ENCODE data around the gene CTNNA3. TPM values are rescaled to one million over a fixed set of nuclear protein-coding genes. Genes with fewer than 3 reads are reported as not detected.

The CTNNA3 gene
- total RNA-seq, 2 donors from 2014 or later = under 0.01 to 0.33 TPM

GRCh38 chr10:67612577-67613537 lies 83.1 kb downstream of the CTNNA3 start:
- no peak for TF ChIP-seq POLR2A (IDR thresholded peaks at IDR 0.05)
- TF ChIP-seq, protein P1, sequence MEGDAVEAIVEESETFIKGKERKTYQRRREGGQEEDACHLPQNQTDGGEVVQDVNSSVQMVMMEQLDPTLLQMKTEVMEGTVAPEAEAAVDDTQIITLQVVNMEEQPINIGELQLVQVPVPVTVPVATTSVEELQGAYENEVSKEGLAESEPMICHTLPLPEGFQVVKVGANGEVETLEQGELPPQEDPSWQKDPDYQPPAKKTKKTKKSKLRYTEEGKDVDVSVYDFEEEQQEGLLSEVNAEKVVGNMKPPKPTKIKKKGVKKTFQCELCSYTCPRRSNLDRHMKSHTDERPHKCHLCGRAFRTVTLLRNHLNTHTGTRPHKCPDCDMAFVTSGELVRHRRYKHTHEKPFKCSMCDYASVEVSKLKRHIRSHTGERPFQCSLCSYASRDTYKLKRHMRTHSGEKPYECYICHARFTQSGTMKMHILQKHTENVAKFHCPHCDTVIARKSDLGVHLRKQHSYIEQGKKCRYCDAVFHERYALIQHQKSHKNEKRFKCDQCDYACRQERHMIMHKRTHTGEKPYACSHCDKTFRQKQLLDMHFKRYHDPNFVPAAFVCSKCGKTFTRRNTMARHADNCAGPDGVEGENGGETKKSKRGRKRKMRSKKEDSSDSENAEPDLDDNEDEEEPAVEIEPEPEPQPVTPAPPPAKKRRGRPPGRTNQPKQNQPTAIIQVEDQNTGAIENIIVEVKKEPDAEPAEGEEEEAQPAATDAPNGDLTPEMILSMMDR (IDR thresholded peaks at IDR 0.05) = no peak
- Histone ChIP-seq H3K4me1 (no peaks in the 10 kb centered on the region), H3K9me3 (no peaks in the 10 kb centered on the region), H3K27ac (no peak overlapping the region), H3K36me3 (replicated peaks in 1 of 2; ENCODE audit: insufficient read depth in 1 of 2, low read depth in 2 of 2) (no peaks in the 10 kb centered on the region), H3K27me3 (no peaks in the 10 kb centered on the region), H3K4me3 (no peak overlapping the region)
- DNase-seq = no peak
- WGBS, 2 donors = 65 to 73% methylated on average over 10 of the region's 10 CpGs
- intact Hi-C loops (cut with DNase I) = no loop called here
- ATAC-seq = no peak

DNA sequence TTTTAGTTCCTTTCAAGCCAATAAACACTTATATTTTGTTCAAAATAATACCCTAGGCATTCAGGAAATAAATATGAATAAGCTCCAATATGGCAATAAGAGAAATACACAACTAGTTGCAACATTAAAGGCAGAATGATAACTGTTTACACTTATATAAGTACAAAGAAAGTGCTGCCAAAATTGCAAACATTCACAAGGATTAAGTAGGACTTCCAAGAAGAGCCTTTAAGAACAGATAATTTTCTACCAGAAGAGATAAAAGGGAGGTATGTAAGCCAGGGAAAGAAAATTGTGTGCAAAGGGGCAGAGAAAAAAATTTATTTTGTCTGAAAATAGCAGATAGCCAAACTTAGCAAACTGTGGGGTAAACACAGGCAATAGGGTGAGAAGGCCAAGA lies 83.8 kb downstream of the CTNNA3 start:
- no peak for TF ChIP-seq POLR2A (IDR thresholded peaks at IDR 0.05)
- TF ChIP-seq, protein P1 (IDR thresholded peaks at IDR 0.05) = no peak
- H3K9me3 ChIP-seq = no peaks in the 10 kb centered on the region

GRCh38 chr10:67609996-67610793 lies 85.8 kb downstream of the CTNNA3 start:
- WGBS, 2 donors = 59 to 64% methylated on average over 6 of the region's 6 CpGs
- no peak for DNase-seq

More for the DNA sequence above, 83.8 kb downstream of the CTNNA3 start:
- H3K4me3 ChIP-seq = no peak overlapping the region
- H3K4me1 ChIP-seq = no peaks in the 10 kb centered on the region
- no peaks in the 10 kb centered on the region for H3K27me3 ChIP-seq
- no peak for ATAC-seq
- no peaks in the 10 kb centered on the region for H3K36me3 ChIP-seq (replicated peaks in 1 of 2; ENCODE audit: insufficient read depth in 1 of 2, low read depth in 2 of 2)
- intact Hi-C loops (cut with DNase I) = no loop called here
- no peak for DNase-seq
- H3K27ac ChIP-seq = no peak overlapping the region

DNA sequence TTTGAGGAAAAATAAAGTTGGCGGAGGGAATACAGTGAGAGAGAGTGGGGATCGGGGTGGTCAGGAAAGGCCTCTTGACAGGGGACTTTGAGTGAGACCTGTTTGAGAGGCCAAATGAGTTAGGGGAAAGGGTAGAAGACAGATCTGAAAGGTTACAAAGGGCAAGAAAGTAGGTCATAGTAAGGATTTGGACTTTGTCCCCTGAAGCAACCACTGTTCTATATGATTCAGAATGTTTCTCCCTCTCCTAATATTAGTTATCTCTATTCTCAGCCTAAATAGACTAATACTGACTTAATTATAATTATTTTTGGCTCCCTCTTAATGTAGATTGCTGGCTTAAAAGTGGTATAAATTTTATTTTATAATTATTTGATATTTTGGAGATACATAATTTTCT lies 88.0 kb downstream of the CTNNA3 start:
- H3K4me3 ChIP-seq = no peak overlapping the region
- H3K27ac ChIP-seq = no peak overlapping the region
- no peaks in the 10 kb centered on the region for H3K4me1 ChIP-seq
- intact Hi-C loops (cut with DNase I) = no loop called here
- DNase-seq (no peak), ATAC-seq (no peak)
- WGBS, 2 donors = 98 to 100% methylated on average over 2 of the region's 2 CpGs
- no peaks in the 10 kb centered on the region for H3K27me3 ChIP-seq
- TF ChIP-seq, protein P1 (IDR thresholded peaks at IDR 0.05) = no peak
- no peak for TF ChIP-seq POLR2A (IDR thresholded peaks at IDR 0.05)
- no peaks in the 10 kb centered on the region for H3K36me3 ChIP-seq (replicated peaks in 1 of 2; ENCODE audit: insufficient read depth in 1 of 2, low read depth in 2 of 2)
- H3K9me3 ChIP-seq = no peaks in the 10 kb centered on the region

More at GRCh38 chr10:67609996-67610793, 85.8 kb downstream of the CTNNA3 start:
- H3K9me3 ChIP-seq = no peaks in the 10 kb centered on the region
- no peak for ATAC-seq
- no peaks in the 10 kb centered on the region for H3K27me3 ChIP-seq
- no peak overlapping the region for H3K27ac ChIP-seq
- H3K36me3 ChIP-seq (replicated peaks in 1 of 2; ENCODE audit: insufficient read depth in 1 of 2, low read depth in 2 of 2) = no peaks in the 10 kb centered on the region
- no peak for TF ChIP-seq POLR2A (IDR thresholded peaks at IDR 0.05)
- TF ChIP-seq, protein P1 (IDR thresholded peaks at IDR 0.05) = no peak
- no peaks in the 10 kb centered on the region for H3K4me1 ChIP-seq
- H3K4me3 ChIP-seq = no peak overlapping the region
- intact Hi-C loops (cut with DNase I) = no loop called here
